Eye (tissue), 1 donor: ENCODE data around the gene HMGN2.

Experiments
- DNase-seq: peaks from one replicate; pipeline ENCODE4 v3.0.0-alpha.2; 2015

The HMGN2 gene

GRCh38 chr1:26472320-26472900 is at the start of gene HMGN2:
TSS of gene HMGN2 (plus strand) at chr1:26472440. CDS start at chr1:26472613, 173 bp downstream.
- DNase-seq: peak; percentile 97

- DNase-seq: peak; percentile 34
Observed at GRCh38 chr1:26429721-26430120, 42.5 kb upstream of the HMGN2 start.

DNA sequence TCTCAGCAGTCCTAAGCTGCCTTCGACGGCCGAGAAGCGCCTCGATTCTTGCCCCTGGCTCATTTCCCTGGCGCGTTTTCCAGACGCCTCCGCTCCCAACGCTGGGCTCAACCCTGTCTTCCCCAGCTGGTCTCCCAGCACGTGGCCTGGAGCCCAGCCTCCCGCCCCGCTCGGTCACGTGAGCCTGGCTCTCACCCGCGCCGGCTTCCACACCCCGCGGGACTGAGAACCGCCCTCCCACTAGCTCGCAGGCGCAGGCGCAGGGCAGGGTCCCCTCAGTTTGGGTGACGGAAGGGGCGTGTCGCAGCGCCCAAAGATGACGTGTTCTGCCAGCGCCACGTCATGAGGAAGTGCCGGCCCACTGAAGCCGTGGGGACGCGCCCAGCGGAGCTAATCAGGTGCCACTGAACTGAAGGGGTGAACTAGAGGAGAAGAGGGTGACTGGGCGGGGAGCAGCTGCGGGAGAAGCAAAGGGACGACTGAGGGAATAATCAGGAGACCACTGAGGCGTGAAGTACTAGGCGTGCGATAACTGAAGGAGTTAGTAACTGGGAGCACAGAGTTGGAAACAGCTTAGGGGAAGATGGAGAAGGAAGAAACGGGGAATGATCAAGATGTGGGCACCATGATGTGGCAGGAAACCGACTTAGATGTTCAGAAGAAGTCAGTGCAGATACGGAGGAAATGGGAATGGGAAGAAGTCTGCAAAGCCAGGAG is 40.1 kb upstream of the HMGN2 start, which contains the start of gene DHDDS:
Gene DHDDS, plus strand, starts transcription at position 343 of the 717 bp plus-strand sequence. CDS start 625 bp downstream, outside the sequence.
- peak; percentile 99 for DNase-seq

DNA sequence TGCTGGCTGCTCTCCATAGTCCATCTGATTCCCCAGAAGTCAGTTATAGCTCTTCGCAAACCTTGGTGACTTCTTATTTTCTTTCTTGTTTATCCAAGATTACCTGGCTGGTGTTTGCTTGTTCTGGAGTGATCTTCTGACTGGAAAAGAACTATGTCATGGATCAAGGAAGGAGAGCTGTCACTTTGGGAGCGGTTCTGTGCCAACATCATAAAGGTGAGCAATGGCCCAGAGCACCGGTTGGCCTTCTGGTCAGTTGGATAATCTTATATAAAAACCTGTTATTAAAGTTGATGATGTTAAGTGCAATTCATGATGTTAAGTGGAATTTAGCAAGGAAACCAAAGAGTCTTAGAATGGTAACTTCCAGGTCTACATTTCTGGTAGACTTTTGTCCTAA is 39.4 kb upstream of the HMGN2 start:
- no peak for DNase-seq

- DNase-seq: no peak
Observed at GRCh38 chr1:26434161-26434752, 38.0 kb upstream of the HMGN2 start.

GRCh38 chr1:26438041-26438440 is 34.2 kb upstream of the HMGN2 start:
- no peak for DNase-seq

GRCh38 chr1:26440259-26440658 is 32.0 kb upstream of the HMGN2 start:
- no peak for DNase-seq

DNA sequence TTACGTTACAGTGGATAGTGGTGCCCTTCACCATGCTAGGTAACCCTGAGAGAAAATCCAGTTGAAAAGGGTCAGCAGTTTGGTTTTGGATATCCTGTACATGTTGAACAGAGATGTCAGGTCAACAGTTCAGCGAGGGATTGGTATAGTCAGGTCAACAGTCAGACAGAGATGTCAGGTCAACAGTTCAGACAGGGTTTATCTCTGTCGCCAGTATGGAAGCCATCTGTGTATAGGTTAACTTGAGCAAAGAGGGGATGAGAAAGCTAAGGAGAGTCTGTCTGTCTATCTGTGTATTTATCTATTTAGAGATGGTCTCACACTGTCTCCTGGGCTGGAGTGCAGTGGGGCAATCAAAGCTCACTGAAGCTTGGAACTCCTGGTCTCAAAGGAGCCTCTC is 22.4 kb upstream of the HMGN2 start:
- no peak for DNase-seq

GRCh38 chr1:26450908-26451307 is 21.3 kb upstream of the HMGN2 start:
- no peak for DNase-seq

GRCh38 chr1:26452459-26453183 is 19.6 kb upstream of the HMGN2 start:
- no peak for DNase-seq

- no peak for DNase-seq
Observed at GRCh38 chr1:26459148-26459547, 13.1 kb upstream of the HMGN2 start.

DNA sequence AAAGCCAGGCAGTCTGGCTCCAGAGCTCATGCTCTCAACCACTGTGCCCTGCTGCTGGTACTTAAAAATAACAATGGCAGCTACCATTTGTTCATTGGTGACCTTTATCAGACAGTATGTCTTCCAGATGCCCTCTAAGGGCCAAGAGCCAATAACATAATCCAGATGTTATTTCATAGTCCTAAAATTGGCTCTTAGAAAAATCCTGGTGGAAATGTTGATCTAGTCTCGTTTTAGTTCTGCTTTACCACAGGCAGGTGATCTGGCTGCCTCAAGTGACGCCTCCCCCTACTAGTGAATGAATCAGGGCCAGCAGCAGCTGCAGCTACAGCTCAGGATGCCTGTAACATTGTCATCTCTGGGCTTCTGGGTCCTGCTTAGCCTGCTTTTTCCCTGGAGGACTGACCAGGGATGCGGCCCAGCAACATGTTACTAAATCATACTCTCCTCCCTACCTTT is 12.6 kb upstream of the HMGN2 start:
- DNase-seq: no peak

- no peak for DNase-seq
Observed at GRCh38 chr1:26468911-26469310, 3.3 kb upstream of the HMGN2 start.

DNA sequence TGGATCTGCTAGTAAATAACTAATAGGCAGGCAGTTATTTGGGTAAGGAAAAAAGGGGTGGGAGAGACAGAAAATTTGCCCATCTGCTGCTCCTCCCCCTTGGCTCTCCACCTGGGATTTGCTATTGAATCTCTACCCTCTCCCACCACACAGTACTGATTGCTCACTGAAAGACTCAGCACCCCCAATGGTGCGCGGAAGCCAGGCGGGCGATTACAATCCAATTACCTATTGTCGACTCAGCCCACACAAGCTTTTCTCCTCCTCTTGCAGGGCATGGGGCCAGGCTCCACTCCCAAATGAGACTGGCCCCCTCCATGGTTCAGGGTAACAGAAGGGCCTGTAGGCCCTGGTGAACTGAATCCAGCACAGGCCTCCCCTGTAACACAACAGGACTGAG is 2.7 kb upstream of the HMGN2 start:
- DNase-seq: no peak

GRCh38 chr1:26470878-26471497 is 1.3 kb upstream of the HMGN2 start:
- no peak for DNase-seq

GRCh38 chr1:26471498-26472319 is 531 bp upstream of the HMGN2 start:
- peak; percentile 94 for DNase-seq

DNA sequence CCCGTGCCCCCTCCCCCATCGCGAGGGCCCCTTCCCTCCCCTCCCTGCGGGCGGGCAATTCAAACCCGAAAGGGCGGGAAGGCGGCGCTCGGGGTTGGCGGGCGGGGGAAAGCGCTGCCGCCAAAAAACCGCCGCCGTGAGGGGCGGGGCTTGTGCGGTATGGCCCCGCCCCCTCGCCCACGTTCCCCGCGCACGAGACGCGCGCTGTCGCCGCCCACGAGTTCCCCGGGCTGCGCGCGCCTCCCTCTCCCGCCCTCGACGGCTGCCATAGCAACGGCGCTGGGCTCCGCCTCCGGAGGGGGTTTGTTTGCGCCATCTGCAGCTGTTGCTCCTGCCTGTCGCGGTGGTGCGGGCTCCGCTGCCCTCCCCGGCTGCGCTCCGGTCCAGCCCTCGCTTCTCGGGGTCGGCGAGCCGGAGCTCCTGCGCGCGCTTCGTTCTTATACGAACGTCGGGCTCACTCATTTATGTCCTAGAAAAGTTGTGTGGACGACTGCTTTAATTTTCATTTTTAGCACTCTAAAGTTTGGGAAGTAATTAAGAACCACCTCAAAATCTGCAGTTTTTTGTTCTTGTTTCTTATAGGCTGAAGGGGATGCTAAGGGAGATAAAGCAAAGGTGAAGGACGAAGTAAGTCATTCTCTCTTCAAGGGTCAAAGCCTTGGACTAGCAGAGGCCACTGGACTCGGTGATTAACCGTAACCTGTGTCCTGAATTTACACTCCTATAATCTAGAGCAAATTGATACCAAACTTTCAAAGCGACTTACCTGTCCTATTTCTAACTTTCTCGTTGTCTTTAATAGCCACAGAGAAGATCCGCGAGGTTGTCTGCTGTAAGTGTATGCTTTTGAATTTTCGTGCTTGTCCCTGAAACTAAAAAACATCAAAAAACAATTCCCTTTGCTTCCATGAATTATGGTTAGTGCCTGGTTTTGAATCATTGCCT is 933 bp downstream of the HMGN2 start:
- peak; percentile 97 for DNase-seq

GRCh38 chr1:26474818-26475217 is 2.6 kb downstream of the HMGN2 start:
- no peak for DNase-seq

DNA sequence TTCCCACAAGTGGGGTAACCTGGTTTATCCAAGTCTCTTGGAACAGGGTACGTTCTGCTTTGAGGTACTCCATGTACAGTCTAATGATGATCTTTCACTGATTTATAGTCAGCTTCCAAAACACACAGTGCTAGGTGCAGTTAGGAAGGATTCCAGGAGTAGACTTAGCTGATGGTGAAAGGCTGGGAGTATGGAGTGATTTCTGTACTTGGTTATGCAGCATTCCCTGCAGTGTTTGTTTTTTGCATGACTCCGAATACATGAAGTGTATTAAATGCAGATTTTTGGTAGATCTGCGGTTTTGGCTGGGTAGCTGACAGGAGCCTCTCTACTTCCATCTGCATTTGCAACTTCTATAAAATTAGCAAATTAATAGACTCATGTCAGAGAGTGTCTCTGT is 3.7 kb downstream of the HMGN2 start:
- DNase-seq: no peak

- no peak for DNase-seq
Observed at GRCh38 chr1:26476958-26477357, 4.7 kb downstream of the HMGN2 start.
